CD4-positive, alpha-beta memory T cell (primary cell): Measurements from ENCODE around the gene PRICKLE2. TPM values are rescaled to one million over a fixed set of nuclear protein-coding genes. Genes with fewer than 3 reads are reported as not detected.

Experiments
- CTCF ChIA-PET: fragments of 350-600 bp; sonication (Branson Sonifier 250); formaldehyde crosslinking; loops from one replicate; lab custom pipeline; 2021; ENCODE audit warnings: inconsistent platforms; ENCODE audit not compliant: partially characterized antibody; lab: Charles Lee
- POLR2A ChIA-PET: fragments of 350-600 bp; sonication (Branson Sonifier 250); formaldehyde crosslinking; loops from one replicate; lab custom pipeline; 2021; ENCODE audit not compliant: partially characterized antibody; lab: Charles Lee
- DNase-seq, 5 donors: peaks; one replicate each; pipeline versions ENCODE4 v3.0.0 to v3.0.0-alpha.2; 2020 to 2022; ENCODE audit warnings: mixed read lengths in 1 of 5
- H3K27ac ChIP-seq: one replicate; pipeline ENCODE4 v1.7.0; 2013; ENCODE audit warnings: low read depth, low read length
- H3K27me3 ChIP-seq: 2 replicates; pipeline ENCODE4 v1.7.0; 2013; ENCODE audit warnings: mild to moderate bottlenecking, low read length, moderate library complexity; ENCODE audit not compliant: insufficient read depth
- H3K36me3 ChIP-seq: 2 replicates; pipeline ENCODE4 v1.7.0; 2013; ENCODE audit warnings: mild to moderate bottlenecking, low read length, moderate library complexity; ENCODE audit not compliant: insufficient read depth
- H3K4me1 ChIP-seq: 2 replicates; pipeline ENCODE4 v1.7.0; 2013; ENCODE audit warnings: mild to moderate bottlenecking, low read length, moderate library complexity; ENCODE audit not compliant: insufficient read depth
- H3K4me3 ChIP-seq, 2 donors: one replicate each; pipeline ENCODE4 v1.7.0; 2013; ENCODE audit warnings: low read length in 2 of 2, mild to moderate bottlenecking in 1 of 2
- H3K9me3 ChIP-seq, 2 donors: one replicate each; pipeline ENCODE4 v1.7.0; 2013; ENCODE audit warnings: low read length in 2 of 2, control low read depth in 1 of 2; ENCODE audit not compliant: control insufficient read depth in 1 of 2
- H3K27ac Mint-ChIP-seq, 7 donors: one replicate each; pipeline ENCODE4 v1.8.0; 2020 to 2021; ENCODE audit warnings: mixed read lengths in 7 of 7, mild to moderate bottlenecking in 6 of 7, inconsistent platforms in 3 of 7, moderate library complexity in 3 of 7
- H3K27me3 Mint-ChIP-seq, 2 donors: one replicate each; pipeline ENCODE4 v1.8.0; 2020 to 2021; ENCODE audit warnings: mixed read lengths in 2 of 2
- H3K36me3 Mint-ChIP-seq, 2 donors: one replicate each; pipeline ENCODE4 v1.8.0; 2020 to 2021; ENCODE audit warnings: mixed read lengths in 2 of 2, inconsistent platforms in 1 of 2, mild to moderate bottlenecking in 1 of 2
- H3K4me1 Mint-ChIP-seq, 4 donors: one replicate each; pipeline ENCODE4 v1.8.0; 2020 to 2021; ENCODE audit warnings: mixed read lengths in 4 of 4, mild to moderate bottlenecking in 1 of 4
- H3K4me3 Mint-ChIP-seq, 8 donors: one replicate each; pipeline ENCODE4 v1.8.0; 2020 to 2021; ENCODE audit warnings: mixed read lengths in 8 of 8, mild to moderate bottlenecking in 7 of 8, moderate library complexity in 6 of 8, inconsistent platforms in 3 of 8
- H3K9me3 Mint-ChIP-seq, 8 donors: one replicate each; pipeline ENCODE4 v1.8.0; 2020 to 2021; ENCODE audit warnings: mixed read lengths in 8 of 8, mild to moderate bottlenecking in 5 of 8, inconsistent platforms in 3 of 8, moderate library complexity in 1 of 8
- intact Hi-C: fragments of 100-400 bp; cut with micrococcal nuclease; formaldehyde crosslinking; loops from one replicate; pipeline ENCODE4 v1.15.1; 2023
- polyA plus RNA-seq, 2 donors: library from polyadenylated mRNA; unstranded; fragments of 300-500 nt; fragmentation: Illumina TruSeq; gene quantifications; one replicate each; pipeline ENCODE4 v1.2.3, GENCODE V29; 2021
- total RNA-seq, 2 experiments: library from RNA; stranded (reverse); gene quantifications; one replicate each; pipeline ENCODE4 v1.2.3, GENCODE V29; 2021

PRICKLE2 gene
- total and polyA plus RNA-seq, 4 experiments from 2014 or later: not detected

DNA sequence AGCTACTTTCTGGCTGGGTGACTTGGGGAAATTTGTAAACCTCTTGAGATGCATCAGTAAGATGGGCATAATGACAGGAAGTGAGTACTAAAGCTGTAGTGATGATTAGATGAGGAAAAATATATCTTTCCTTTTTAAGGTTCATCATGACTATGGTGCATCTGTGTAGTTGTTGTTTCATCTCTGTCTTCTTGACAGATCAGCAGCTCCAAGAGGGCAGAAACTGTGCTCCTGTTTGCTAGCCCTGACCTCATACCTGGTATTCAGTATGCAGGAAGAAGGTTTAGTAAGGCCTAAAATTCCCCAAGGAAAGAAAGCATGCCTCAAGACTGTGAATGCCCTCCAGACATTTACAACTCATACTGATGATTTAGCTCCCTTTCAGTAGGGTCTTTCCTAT is 119.5 kb downstream of the PRICKLE2 start:
- DNase-seq: no peak
- Histone ChIP-seq H3K4me3 (no peak overlapping the region), H3K27me3 (no peaks in the 10 kb centered on the region), H3K9me3 (no peaks in the 10 kb centered on the region), H3K36me3 (no peaks in the 10 kb centered on the region), H3K27ac (no peak overlapping the region), H3K4me1 (no peaks in the 10 kb centered on the region)
- intact Hi-C loops: no loop called here
- Mint-ChIP-seq H3K36me3 (no peaks in the 10 kb centered on the region), H3K9me3 (peaks cover 0 to 2% (median 0%) of the 10 kb centered on the region in 8 donors), H3K4me1 (no peaks in the 10 kb centered on the region), H3K27me3 (peaks cover 6 to 10% of the 10 kb centered on the region in 2 donors), H3K27ac (no peak overlapping the region), H3K4me3 (no peak overlapping the region)
- ChIA-PET CTCF (no interaction called here), POLR2A (no interaction called here)

DNA sequence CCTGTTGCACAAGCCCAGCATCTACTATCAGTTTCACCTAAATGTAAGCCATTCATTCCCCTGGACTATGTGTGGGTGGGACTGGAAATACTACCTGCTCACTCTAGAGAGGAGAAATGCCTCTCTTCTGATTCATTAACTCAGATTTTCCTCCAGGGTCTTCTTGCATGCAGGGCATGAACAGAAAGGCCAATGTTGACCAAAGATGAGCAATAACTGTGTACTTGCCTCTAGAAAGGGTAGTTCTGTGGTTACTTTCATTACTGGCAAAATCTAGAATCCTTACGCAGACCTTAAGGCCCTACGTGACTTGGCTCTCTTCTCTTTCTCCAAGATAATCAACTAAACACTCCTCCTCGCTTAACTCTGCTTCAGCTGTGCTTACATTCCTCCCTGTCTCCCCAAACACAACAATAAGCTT is 120.6 kb downstream of the PRICKLE2 start:
- no peaks in the 10 kb centered on the region for H3K36me3 Mint-ChIP-seq
- peak overlapping the region in 1 of 7 donors; percentile 57 for H3K27ac Mint-ChIP-seq
- no peak overlapping the region for H3K4me3 Mint-ChIP-seq
- H3K9me3 Mint-ChIP-seq: no peaks in the 10 kb centered on the region
- peaks cover 2 to 10% of the 10 kb centered on the region in 2 donors for H3K27me3 Mint-ChIP-seq
- no peaks in the 10 kb centered on the region for H3K27me3 ChIP-seq
- no peaks in the 10 kb centered on the region for H3K4me1 ChIP-seq
- intact Hi-C loops: no loop called here
- H3K36me3 ChIP-seq: no peaks in the 10 kb centered on the region
- H3K27ac ChIP-seq: no peak overlapping the region
- CTCF ChIA-PET: no interaction called here
- no peak overlapping the region for H3K4me3 ChIP-seq
- POLR2A ChIA-PET: no interaction called here
- DNase-seq: no peak
- H3K9me3 ChIP-seq: no peaks in the 10 kb centered on the region
- no peaks in the 10 kb centered on the region for H3K4me1 Mint-ChIP-seq

GRCh38 chr3:64104006-64104405 is 121.3 kb downstream of the PRICKLE2 start:
- H3K27ac Mint-ChIP-seq: no peak overlapping the region
- no peaks in the 10 kb centered on the region for H3K36me3 ChIP-seq
- H3K27ac ChIP-seq: no peak overlapping the region
- no peak overlapping the region for H3K4me3 ChIP-seq
- no peaks in the 10 kb centered on the region for H3K36me3 Mint-ChIP-seq
- CTCF ChIA-PET: no interaction called here
- no peaks in the 10 kb centered on the region for H3K27me3 ChIP-seq
- no peaks in the 10 kb centered on the region for H3K9me3 Mint-ChIP-seq
- no peak for DNase-seq
- intact Hi-C loops: no loop called here
- H3K27me3 Mint-ChIP-seq: peaks cover 2 to 10% of the 10 kb centered on the region in 2 donors
- H3K4me3 Mint-ChIP-seq: no peak overlapping the region
- H3K4me1 ChIP-seq: no peaks in the 10 kb centered on the region
- H3K9me3 ChIP-seq: no peaks in the 10 kb centered on the region
- H3K4me1 Mint-ChIP-seq: no peaks in the 10 kb centered on the region
- POLR2A ChIA-PET: no interaction called here

DNA sequence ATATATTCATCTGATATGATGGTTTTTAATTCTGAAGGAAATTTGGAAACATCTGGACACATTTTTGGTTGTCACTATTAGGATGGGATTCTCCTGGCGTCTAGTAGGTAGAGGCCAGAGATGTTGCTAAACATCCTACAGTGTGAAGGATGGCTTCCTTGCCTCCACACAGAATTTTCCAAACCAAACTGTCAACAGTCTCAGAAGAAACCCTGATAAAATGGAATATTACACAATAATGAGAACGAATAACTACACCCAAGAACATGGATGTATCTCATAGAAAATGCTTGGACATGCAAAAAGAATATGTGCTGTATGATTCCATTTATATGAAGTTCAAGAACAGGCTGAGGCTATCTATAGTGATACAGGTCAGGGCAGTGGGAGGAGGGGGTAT is 122.1 kb downstream of the PRICKLE2 start:
- Mint-ChIP-seq H3K36me3 (no peaks in the 10 kb centered on the region), H3K27ac (no peak overlapping the region), H3K4me3 (no peak overlapping the region), H3K9me3 (no peaks in the 10 kb centered on the region), H3K4me1 (no peaks in the 10 kb centered on the region), H3K27me3 (peaks cover 2 to 10% of the 10 kb centered on the region in 2 donors)
- H3K4me3 ChIP-seq: no peak overlapping the region
- no peaks in the 10 kb centered on the region for H3K36me3 ChIP-seq
- POLR2A ChIA-PET: no interaction called here
- H3K27me3 ChIP-seq: no peaks in the 10 kb centered on the region
- H3K4me1 ChIP-seq: no peaks in the 10 kb centered on the region
- intact Hi-C loops: no loop called here
- DNase-seq: no peak
- H3K9me3 ChIP-seq: no peaks in the 10 kb centered on the region
- CTCF ChIA-PET: no interaction called here
- no peak overlapping the region for H3K27ac ChIP-seq

GRCh38 chr3:64102147-64102546 is 123.1 kb downstream of the PRICKLE2 start:
- Histone ChIP-seq H3K9me3 (no peaks in the 10 kb centered on the region), H3K27ac (no peak overlapping the region), H3K4me1 (no peaks in the 10 kb centered on the region), H3K4me3 (no peak overlapping the region), H3K36me3 (no peaks in the 10 kb centered on the region), H3K27me3 (no peaks in the 10 kb centered on the region)
- Mint-ChIP-seq H3K4me1 (no peaks in the 10 kb centered on the region), H3K27ac (no peak overlapping the region), H3K9me3 (no peaks in the 10 kb centered on the region), H3K27me3 (peaks cover 2 to 10% of the 10 kb centered on the region in 2 donors), H3K36me3 (no peaks in the 10 kb centered on the region), H3K4me3 (no peak overlapping the region)
- CTCF ChIA-PET: no interaction called here
- intact Hi-C loops: no loop called here
- DNase-seq: no peak
- POLR2A ChIA-PET: no interaction called here

- ChIA-PET POLR2A (no interaction called here), CTCF (no interaction called here)
- no peaks in the 10 kb centered on the region for H3K27me3 ChIP-seq
- H3K9me3 Mint-ChIP-seq: no peaks in the 10 kb centered on the region
- no peak overlapping the region for H3K27ac ChIP-seq
- H3K36me3 ChIP-seq: no peaks in the 10 kb centered on the region
- no peaks in the 10 kb centered on the region for H3K4me1 Mint-ChIP-seq
- peaks cover 2 to 8% of the 10 kb centered on the region in 2 donors for H3K27me3 Mint-ChIP-seq
- no peaks in the 10 kb centered on the region for H3K4me1 ChIP-seq
- no peak overlapping the region for H3K4me3 Mint-ChIP-seq
- H3K27ac Mint-ChIP-seq: no peak overlapping the region
- intact Hi-C loops: no loop called here
- no peak for DNase-seq
- H3K36me3 Mint-ChIP-seq: no peaks in the 10 kb centered on the region
- no peak overlapping the region for H3K4me3 ChIP-seq
- no peaks in the 10 kb centered on the region for H3K9me3 ChIP-seq
These were observed 126.0 kb downstream of the PRICKLE2 start for GRCh38 chr3:64099316-64099715.

DNA sequence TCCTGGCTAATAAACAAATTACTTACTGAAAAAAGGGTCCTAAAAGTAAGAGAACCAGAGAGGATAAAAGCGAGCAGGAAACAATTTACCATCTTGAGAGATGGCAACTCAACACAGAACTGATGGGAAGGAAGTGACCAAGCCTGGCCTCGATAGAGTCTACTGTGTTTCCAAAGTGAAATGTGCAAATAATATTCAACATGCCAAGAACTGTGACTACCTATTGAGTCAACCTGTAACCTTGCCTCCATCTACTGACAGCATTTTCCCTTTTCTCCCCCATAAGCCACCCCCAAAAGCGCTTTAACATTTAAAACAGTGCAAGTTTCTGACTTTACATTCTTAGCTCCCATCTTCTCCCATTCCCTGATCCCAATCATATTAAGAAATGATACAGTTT is 126.6 kb downstream of the PRICKLE2 start:
- ChIA-PET CTCF (no interaction called here), POLR2A (no interaction called here)
- Mint-ChIP-seq H3K36me3 (no peaks in the 10 kb centered on the region), H3K4me1 (no peaks in the 10 kb centered on the region), H3K27me3 (peaks cover 2 to 8% of the 10 kb centered on the region in 2 donors), H3K27ac (no peak overlapping the region), H3K9me3 (no peaks in the 10 kb centered on the region), H3K4me3 (no peak overlapping the region)
- H3K4me3 ChIP-seq: no peak overlapping the region
- H3K4me1 ChIP-seq: no peaks in the 10 kb centered on the region
- H3K27ac ChIP-seq: no peak overlapping the region
- H3K9me3 ChIP-seq: no peaks in the 10 kb centered on the region
- no peaks in the 10 kb centered on the region for H3K27me3 ChIP-seq
- intact Hi-C loops: no loop called here
- DNase-seq: no peak
- H3K36me3 ChIP-seq: no peaks in the 10 kb centered on the region

DNA sequence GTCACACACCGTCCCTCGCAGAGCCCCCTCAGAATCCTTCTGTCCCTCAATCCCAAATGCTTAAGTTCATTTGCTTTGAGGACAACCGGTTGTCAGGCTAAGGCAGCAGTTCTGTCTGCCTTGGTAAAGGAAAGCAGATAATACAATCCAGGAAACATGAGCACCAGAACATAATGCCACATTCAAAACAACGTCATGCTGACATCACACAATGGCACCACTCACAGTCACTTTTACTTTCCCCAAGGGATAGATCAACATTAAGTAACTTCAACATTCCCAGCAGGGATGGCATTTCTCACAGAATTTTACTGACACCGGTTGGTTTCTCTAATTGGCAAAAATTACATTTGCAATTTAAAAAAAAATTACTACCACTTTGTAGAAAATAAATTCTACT is 127.3 kb downstream of the PRICKLE2 start:
- H3K4me3 ChIP-seq: no peak overlapping the region
- intact Hi-C loops: no loop called here
- no peaks in the 10 kb centered on the region for H3K9me3 ChIP-seq
- ChIA-PET POLR2A (no interaction called here), CTCF (no interaction called here)
- peaks cover 4 to 6% of the 10 kb centered on the region in 2 donors for H3K27me3 Mint-ChIP-seq
- H3K27ac Mint-ChIP-seq: no peak overlapping the region
- H3K27ac ChIP-seq: no peak overlapping the region
- no peaks in the 10 kb centered on the region for H3K36me3 ChIP-seq
- DNase-seq: no peak
- no peak overlapping the region for H3K4me3 Mint-ChIP-seq
- H3K4me1 Mint-ChIP-seq: no peaks in the 10 kb centered on the region
- H3K9me3 Mint-ChIP-seq: no peaks in the 10 kb centered on the region
- no peaks in the 10 kb centered on the region for H3K4me1 ChIP-seq
- no peaks in the 10 kb centered on the region for H3K27me3 ChIP-seq
- H3K36me3 Mint-ChIP-seq: no peaks in the 10 kb centered on the region
